NT2/D1 (cell line): ENCODE data around the gene MBTPS1.

ENCODE experiments used
- SUZ12 ChIP-seq: IDR thresholded peaks from 2 replicates; pipeline ENCODE4 v1.6.1; 2011; ENCODE audit not compliant: insufficient read length, insufficient read depth; ENCODE audit errors: extremely low read depth
- ZNF274 ChIP-seq: IDR thresholded peaks from 2 replicates; pipeline ENCODE4 v1.6.1; 2011; ENCODE audit warnings: mild to moderate bottlenecking, low read depth, low read length

DNA sequence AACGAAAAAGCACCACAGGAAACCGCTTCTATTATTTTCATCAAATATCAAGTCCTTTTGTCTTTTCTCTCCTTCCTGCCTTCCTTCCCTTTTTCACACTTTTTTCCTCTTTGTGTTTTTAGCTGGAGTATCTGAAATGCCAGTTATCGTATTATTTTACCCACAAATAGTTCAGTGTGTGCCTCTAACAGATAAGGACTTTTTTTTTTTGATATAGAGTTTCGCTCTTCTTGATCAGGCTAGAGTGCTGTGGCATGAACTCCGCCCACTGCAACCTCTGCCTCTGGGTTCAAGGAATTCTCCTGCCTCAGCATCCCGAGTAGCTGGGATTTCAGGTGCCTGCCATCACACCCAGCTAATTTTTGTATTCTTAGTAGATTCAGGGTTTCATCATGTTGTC is 39.0 kb upstream of the MBTPS1 start:
- TF ChIP-seq ZNF274 = no peak
- TF ChIP-seq SUZ12 = no peak
